WTC11 (cell line): ENCODE results near the gene MFN1. TPM values are rescaled to one million over a fixed set of nuclear protein-coding genes. Genes with fewer than 3 reads are reported as not detected.

Experiments
- ATAC-seq: fragments of 200-7000 bp; cut with Tn5 transposase; 2 replicates; pipeline ENCODE4 v1.10.0; 2021; ENCODE audit warnings: mild to moderate bottlenecking, moderate library complexity
- CTCF ChIA-PET: fragments of 300-600 bp; sonication (Branson Sonifier 250); formaldehyde crosslinking; loops from one replicate; lab custom pipeline; 2021; ENCODE audit warnings: antibody characterized with exemption; lab: Charles Lee
- POLR2A ChIA-PET: fragments of 350-600 bp; sonication (Branson Sonifier 250); formaldehyde crosslinking; loops from one replicate; lab custom pipeline; 2021; ENCODE audit warnings: antibody characterized with exemption; lab: Charles Lee
- DNase-seq: peaks from one replicate; pipeline ENCODE4 v3.0.0; 2021; ENCODE audit warnings: low spot score
- H3K27ac Mint-ChIP-seq: 2 replicates; pipeline ENCODE4 v1.8.0; 2021; ENCODE audit warnings: mixed read lengths
- H3K27me3 Mint-ChIP-seq: 2 replicates; pipeline ENCODE4 v1.8.0; 2021; ENCODE audit warnings: low read depth, mild to moderate bottlenecking, moderate library complexity, mixed read lengths
- H3K36me3 Mint-ChIP-seq: 2 replicates; pipeline ENCODE4 v1.8.0; 2021; ENCODE audit warnings: mixed read lengths
- H3K4me1 Mint-ChIP-seq: 2 replicates; pipeline ENCODE4 v1.8.0; 2022; ENCODE audit warnings: mixed read lengths
- H3K4me3 Mint-ChIP-seq: 2 replicates; pipeline ENCODE4 v1.8.0; 2021; ENCODE audit warnings: mild to moderate bottlenecking, moderate library complexity, mixed read lengths
- H3K9me3 Mint-ChIP-seq: 2 replicates; pipeline ENCODE4 v1.8.0; 2021; ENCODE audit warnings: mixed read lengths
- ARID4B ChIP-seq: sonication (generic); formaldehyde crosslinking; IDR thresholded peaks from 2 replicates; pipeline ENCODE4 v1.8.0; 2023; ENCODE audit warnings: missing genetic modification reagents, mild to moderate bottlenecking, borderline replicate concordance
- CBFB ChIP-seq: sonication (generic); formaldehyde crosslinking; IDR thresholded peaks from 2 replicates; pipeline ENCODE4 v1.8.1; 2022; ENCODE audit warnings: mild to moderate bottlenecking, low read depth, missing genetic modification reagents
- CDX4 ChIP-seq: fragments of 250-450 bp; sonication (Bioruptor Pico); IDR thresholded peaks from 2 replicates; pipeline ENCODE4 v1.9.0; 2021; ENCODE audit warnings: moderate library complexity, mild to moderate bottlenecking, inconsistent platforms, borderline replicate concordance
- CTCF ChIP-seq: fragments of 200-600 bp; IDR thresholded peaks from 2 replicates; pipeline ENCODE4 v1.8.0; 2022; ENCODE audit warnings: antibody characterized with exemption
- E2F5 ChIP-seq: sonication (generic); formaldehyde crosslinking; IDR thresholded peaks from 2 replicates; pipeline ENCODE4 v1.8.1; 2022; ENCODE audit warnings: mild to moderate bottlenecking, moderate library complexity, missing genetic modification reagents
- EMX1 ChIP-seq: fragments of 250-450 bp; sonication (Bioruptor Pico); IDR thresholded peaks from 2 replicates; pipeline ENCODE4 v1.8.0; 2021; ENCODE audit warnings: mild to moderate bottlenecking
- GABPB1 ChIP-seq: sonication (generic); formaldehyde crosslinking; IDR thresholded peaks from 2 replicates; pipeline ENCODE4 v1.8.1; 2023; ENCODE audit warnings: mild to moderate bottlenecking, missing genetic modification reagents
- HMGA2 ChIP-seq: fragments of 250-450 bp; sonication (Bioruptor Pico); IDR thresholded peaks from 2 replicates; pipeline ENCODE4 v1.4.0; 2021; ENCODE audit warnings: mild to moderate bottlenecking, moderate library complexity
- KAT7 ChIP-seq: sonication (generic); formaldehyde crosslinking; IDR thresholded peaks from 2 replicates; pipeline ENCODE4 v1.8.1; 2023; ENCODE audit warnings: missing genetic modification reagents, mild to moderate bottlenecking, borderline replicate concordance
- NR2C2 ChIP-seq: sonication (generic); formaldehyde crosslinking; IDR thresholded peaks from 2 replicates; pipeline ENCODE4 v1.8.0; 2022; ENCODE audit warnings: mild to moderate bottlenecking, missing genetic modification reagents
- NR3C1 ChIP-seq: sonication (generic); formaldehyde crosslinking; conservative IDR thresholded peaks from 2 replicates; pipeline ENCODE4 v1.8.1; 2023; ENCODE audit warnings: low read depth, mild to moderate bottlenecking, missing genetic modification reagents
- PRDM15 ChIP-seq: sonication (generic); formaldehyde crosslinking; IDR thresholded peaks from 2 replicates; pipeline ENCODE4 v1.8.0; 2022; ENCODE audit warnings: missing genetic modification reagents
- TP53 ChIP-seq: sonication (generic); formaldehyde crosslinking; IDR thresholded peaks from 2 replicates; pipeline ENCODE4 v1.8.1; 2023; ENCODE audit warnings: mild to moderate bottlenecking, missing genetic modification reagents
- ZNF396 ChIP-seq: fragments of 250-450 bp; sonication (Bioruptor Pico); IDR thresholded peaks from 2 replicates; pipeline ENCODE4 v1.8.0; 2021; ENCODE audit warnings: mild to moderate bottlenecking, moderate library complexity, borderline replicate concordance
- ZNF423 ChIP-seq: fragments of 250-450 bp; sonication (Bioruptor Pico); IDR thresholded peaks from 2 replicates; pipeline ENCODE4 v2.1.2; 2022; ENCODE audit warnings: mild to moderate bottlenecking, moderate library complexity
- ZNF671 ChIP-seq: fragments of 250-450 bp; sonication (Bioruptor Pico); IDR thresholded peaks from 2 replicates; pipeline ENCODE4 v1.8.0; 2021; ENCODE audit warnings: mild to moderate bottlenecking
- ZSCAN18 ChIP-seq: fragments of 250-450 bp; sonication (Bioruptor Pico); IDR thresholded peaks from 2 replicates; pipeline ENCODE4 v2.1.2; 2022; ENCODE audit warnings: mild to moderate bottlenecking, moderate library complexity
- total RNA-seq: library from RNA; stranded (reverse); gene quantifications from 3 replicates; pipeline ENCODE4 v1.2.3, GENCODE V29; 2021

MFN1 gene
- total RNA-seq, 1 experiment from 2014 or later = 42.7 TPM

- H3K36me3 Mint-ChIP-seq = peaks cover 15% of the 10 kb centered on the region
- DNase-seq (no peak), ATAC-seq (no peak)
- TF ChIP-seq ZNF671 (CRISPR knock-in tag) (no peak), CDX4 (CRISPR knock-in tag) (no peak), E2F5 (CRISPR knock-in tag) (no peak), ZSCAN18 (CRISPR knock-in tag) (no peak), NR2C2 (CRISPR knock-in tag) (no peak), CTCF (no peak)
- TF ChIP-seq, all 79 proteins: peak for 0
- no peaks in the 10 kb centered on the region for H3K9me3 Mint-ChIP-seq
- H3K27ac Mint-ChIP-seq = no peak overlapping the region
- POLR2A ChIA-PET = interaction anchor here (0.6 kb wide), 1 partner anchor 189 kb away, joined by 4 read pairs; the partner anchor contains the start of gene ACTL6A
- CTCF ChIA-PET = interaction anchor here (0.6 to 1.5 kb wide), 2 partner anchors 16 to 189 kb away, joined by 3 to 7 read pairs; partner anchors contain the start of gene ACTL6A
- H3K4me3 Mint-ChIP-seq = no peak overlapping the region
- no peaks in the 10 kb centered on the region for H3K27me3 Mint-ChIP-seq
- H3K4me1 Mint-ChIP-seq = no peaks in the 10 kb centered on the region
Measured at GRCh38 chr3:179373938-179374337, 26.4 kb downstream of the MFN1 start.

- no peaks in the 10 kb centered on the region for H3K4me1 Mint-ChIP-seq
- TF ChIP-seq NR3C1 (CRISPR knock-in tag) = no peak
- DNase-seq (no peak), ATAC-seq (no peak)
- POLR2A ChIA-PET = no interaction called here
- CTCF ChIA-PET = no interaction called here
- H3K27ac Mint-ChIP-seq = no peak overlapping the region
- no peaks in the 10 kb centered on the region for H3K9me3 Mint-ChIP-seq
- H3K4me3 Mint-ChIP-seq = no peak overlapping the region
- peaks cover 20% of the 10 kb centered on the region for H3K36me3 Mint-ChIP-seq
- H3K27me3 Mint-ChIP-seq = no peaks in the 10 kb centered on the region
Measured at GRCh38 chr3:179375091-179375999, 27.8 kb downstream of the MFN1 start.

- POLR2A ChIA-PET = no interaction called here
- H3K4me1 Mint-ChIP-seq = no peaks in the 10 kb centered on the region
- TF ChIP-seq ZNF396 (CRISPR knock-in tag) (no peak), CBFB (CRISPR knock-in tag) (no peak), ZNF423 (CRISPR knock-in tag) (no peak), NR2C2 (CRISPR knock-in tag) (no peak), HMGA2 (no peak), KAT7 (CRISPR knock-in tag) (no peak), PRDM15 (CRISPR knock-in tag) (no peak), GABPB1 (CRISPR knock-in tag) (no peak), EMX1 (CRISPR knock-in tag) (no peak), TP53 (CRISPR knock-in tag) (no peak), NR3C1 (CRISPR knock-in tag) (no peak), ZNF671 (CRISPR knock-in tag) (no peak), ARID4B (no peak)
Measured at GRCh38 chr3:179376474-179376873, 29.0 kb downstream of the MFN1 start.

More at GRCh38 chr3:179376474-179376873, 29.0 kb downstream of the MFN1 start:
- DNase-seq (no peak), ATAC-seq (no peak)
- Mint-ChIP-seq H3K27me3 (no peaks in the 10 kb centered on the region), H3K27ac (no peak overlapping the region), H3K36me3 (peaks cover 27% of the 10 kb centered on the region), H3K9me3 (no peaks in the 10 kb centered on the region), H3K4me3 (no peak overlapping the region)
- CTCF ChIA-PET = no interaction called here
